KG1 (cell line): Measurements from ENCODE around the gene RAB3B.

Experiments used
- DNase-seq: peaks from one replicate; lab custom pipeline; 2025; lab: John Stamatoyannopoulos, UW

The RAB3B gene

GRCh38 chr1:51871351-51871975 lies 119.0 kb downstream of the RAB3B start:
- no peak for DNase-seq

GRCh38 chr1:51870603-51871350 lies 119.7 kb downstream of the RAB3B start:
- no peak for DNase-seq

GRCh38 chr1:51867479-51868232 lies 122.8 kb downstream of the RAB3B start:
- DNase-seq = no peak

- no peak for DNase-seq
These were observed 127.1 kb downstream of the RAB3B start for GRCh38 chr1:51863384-51863783.

- no peak for DNase-seq
These were observed 128.8 kb downstream of the RAB3B start for GRCh38 chr1:51861669-51862068.

GRCh38 chr1:51859735-51860134 lies 130.8 kb downstream of the RAB3B start:
- no peak for DNase-seq

- no peak for DNase-seq
These were observed 131.2 kb downstream of the RAB3B start for GRCh38 chr1:51859333-51859732.

- DNase-seq = no peak
These were observed 131.6 kb downstream of the RAB3B start for GRCh38 chr1:51858892-51859291.
